ENCODE results near the gene SFI1.
"Not testable (repeated sequence)": the region's sequence is repeated elsewhere in the genome, so short reads cannot be mapped to it uniquely, and the experiment has no call there.

Gene SFI1

GRCh38 chr22:31544481-31545480 lies 48.4 kb downstream of the SFI1 start:
- H3K4me3 ChIP-seq (ENCODE audit: low read length, poor library complexity, severe bottlenecking), result no peak overlapping the region
- H3K9me3 ChIP-seq (ENCODE audit: insufficient read depth, low read depth, low read length), result no peaks in the 10 kb centered on the region
- H3K9ac ChIP-seq (ENCODE audit: low read depth, low read length, poor library complexity, severe bottlenecking), result no peak overlapping the region
- no peaks in the 10 kb centered on the region for H4K20me1 ChIP-seq (ENCODE audit: insufficient read depth, low read length, poor library complexity, severe bottlenecking)
- H3K9me2 ChIP-seq (replicated peaks; ENCODE audit: low read depth, low read length), result no peaks in the 10 kb centered on the region
- no peak overlapping the region for H2AFZ ChIP-seq (ENCODE audit: low read length)
- H3F3A ChIP-seq (ENCODE audit: low read depth), result no peaks in the 10 kb centered on the region
- H3K4me1 ChIP-seq (ENCODE audit: insufficient read depth, low read length, poor library complexity, severe bottlenecking), result no peaks in the 10 kb centered on the region
- H3K4me2 ChIP-seq (ENCODE audit: low read depth, low read length, poor library complexity, severe bottlenecking), result no peak overlapping the region
- H3K79me2 ChIP-seq (ENCODE audit: insufficient read depth, low read length), result no peaks in the 10 kb centered on the region
- no peaks in the 10 kb centered on the region for H3K27me3 ChIP-seq (ENCODE audit: insufficient read depth, low read length, poor library complexity, severe bottlenecking)
- peaks cover 7% of the 10 kb centered on the region; the same call in 1 of the 2 replicates for H3K36me3 ChIP-seq (ENCODE audit: insufficient read depth, low read length)
- TF ChIP-seq EZH2phosphoT487 (IDR thresholded peaks at IDR 0.05; ENCODE audit: borderline replicate concordance), result no peak
- TF ChIP-seq, protein P1, sequence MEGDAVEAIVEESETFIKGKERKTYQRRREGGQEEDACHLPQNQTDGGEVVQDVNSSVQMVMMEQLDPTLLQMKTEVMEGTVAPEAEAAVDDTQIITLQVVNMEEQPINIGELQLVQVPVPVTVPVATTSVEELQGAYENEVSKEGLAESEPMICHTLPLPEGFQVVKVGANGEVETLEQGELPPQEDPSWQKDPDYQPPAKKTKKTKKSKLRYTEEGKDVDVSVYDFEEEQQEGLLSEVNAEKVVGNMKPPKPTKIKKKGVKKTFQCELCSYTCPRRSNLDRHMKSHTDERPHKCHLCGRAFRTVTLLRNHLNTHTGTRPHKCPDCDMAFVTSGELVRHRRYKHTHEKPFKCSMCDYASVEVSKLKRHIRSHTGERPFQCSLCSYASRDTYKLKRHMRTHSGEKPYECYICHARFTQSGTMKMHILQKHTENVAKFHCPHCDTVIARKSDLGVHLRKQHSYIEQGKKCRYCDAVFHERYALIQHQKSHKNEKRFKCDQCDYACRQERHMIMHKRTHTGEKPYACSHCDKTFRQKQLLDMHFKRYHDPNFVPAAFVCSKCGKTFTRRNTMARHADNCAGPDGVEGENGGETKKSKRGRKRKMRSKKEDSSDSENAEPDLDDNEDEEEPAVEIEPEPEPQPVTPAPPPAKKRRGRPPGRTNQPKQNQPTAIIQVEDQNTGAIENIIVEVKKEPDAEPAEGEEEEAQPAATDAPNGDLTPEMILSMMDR (conservative IDR thresholded peaks at IDR 0.05; ENCODE audit: low read length), result no peak

DNA sequence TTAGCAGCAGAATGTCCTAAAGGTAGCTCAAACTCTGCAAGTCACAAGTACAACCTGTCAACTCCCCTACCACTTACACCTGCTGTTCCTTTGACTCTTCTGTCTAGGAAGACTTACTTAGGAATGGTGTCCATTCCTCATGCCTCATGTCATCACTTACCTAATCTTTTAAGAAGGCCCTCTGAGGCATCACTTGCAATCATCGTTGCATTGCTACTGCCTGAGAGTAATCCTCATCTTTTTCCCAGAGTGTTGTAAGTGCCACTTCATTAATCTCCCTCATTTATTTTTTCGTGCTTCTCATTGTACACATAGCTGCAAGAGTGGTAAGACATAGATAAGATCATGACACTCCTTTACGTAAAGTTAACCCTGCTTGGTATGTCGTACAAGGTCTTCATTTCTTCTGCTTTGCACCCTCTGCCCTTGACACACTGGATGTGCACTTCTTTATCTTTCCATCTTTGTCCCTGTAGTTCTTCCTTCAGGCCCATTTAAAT lies 54.6 kb downstream of the SFI1 start:
- no peaks in the 10 kb centered on the region for H3K79me2 ChIP-seq (ENCODE audit: insufficient read depth, low read length)
- peaks cover 39% of the 10 kb centered on the region; the same call in 1 of the 2 replicates for H3K36me3 ChIP-seq (ENCODE audit: insufficient read depth, low read length)
- H3K4me3 ChIP-seq (ENCODE audit: low read length, poor library complexity, severe bottlenecking), result no peak overlapping the region
- H3K9me2 ChIP-seq (replicated peaks; ENCODE audit: low read depth, low read length), result no peaks in the 10 kb centered on the region
- H2AFZ ChIP-seq (ENCODE audit: low read length), result no peak overlapping the region
- no peak overlapping the region for H3K4me2 ChIP-seq (ENCODE audit: low read depth, low read length, poor library complexity, severe bottlenecking)
- no peaks in the 10 kb centered on the region for H3K27me3 ChIP-seq (ENCODE audit: insufficient read depth, low read length, poor library complexity, severe bottlenecking)
- H3K9ac ChIP-seq (ENCODE audit: low read depth, low read length, poor library complexity, severe bottlenecking), result no peak overlapping the region
- H4K20me1 ChIP-seq (ENCODE audit: insufficient read depth, low read length, poor library complexity, severe bottlenecking), result no peaks in the 10 kb centered on the region
- H3K9me3 ChIP-seq (ENCODE audit: insufficient read depth, low read depth, low read length), result no peaks in the 10 kb centered on the region
- H3F3A ChIP-seq (ENCODE audit: low read depth), result no peaks in the 10 kb centered on the region
- no peak for TF ChIP-seq EZH2phosphoT487 (IDR thresholded peaks at IDR 0.05; ENCODE audit: borderline replicate concordance)
- TF ChIP-seq, protein P1 (conservative IDR thresholded peaks at IDR 0.05; ENCODE audit: low read length), result no peak
- H3K4me1 ChIP-seq (ENCODE audit: insufficient read depth, low read length, poor library complexity, severe bottlenecking), result peaks cover 12% of the 10 kb centered on the region

DNA sequence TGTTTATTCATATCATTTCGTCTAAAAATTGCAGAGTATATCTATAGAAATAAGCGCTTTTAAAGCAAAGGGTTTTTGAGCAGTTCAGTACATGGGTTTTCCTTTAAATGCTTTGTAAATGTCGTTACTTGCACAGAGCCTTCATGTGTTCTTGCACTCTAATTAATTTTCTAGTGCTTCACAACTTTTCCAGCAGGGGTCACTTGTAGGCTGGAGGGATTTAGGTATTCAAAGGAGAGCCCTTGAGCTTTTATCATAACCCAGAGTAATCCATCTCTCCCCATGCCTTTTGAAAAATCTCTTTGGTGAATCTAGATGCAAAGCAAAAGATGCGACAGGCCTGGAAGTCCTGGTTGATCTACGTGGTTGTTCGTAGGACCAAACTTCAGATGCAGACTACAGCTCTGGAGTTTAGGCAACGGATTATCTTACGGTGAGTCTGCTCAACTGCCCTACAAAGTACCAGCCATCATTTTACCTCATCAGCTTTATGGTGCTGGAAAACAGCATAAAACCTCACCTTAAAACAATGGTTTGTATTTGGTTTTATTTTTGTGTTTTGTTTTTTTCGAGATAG lies 60.4 kb downstream of the SFI1 start:
- Histone ChIP-seq H3K27me3 (ENCODE audit: insufficient read depth, low read length, poor library complexity, severe bottlenecking) (no peaks in the 10 kb centered on the region), H3K9me3 (ENCODE audit: insufficient read depth, low read depth, low read length) (no peaks in the 10 kb centered on the region), H3K4me1 (ENCODE audit: insufficient read depth, low read length, poor library complexity, severe bottlenecking) (peaks cover 12% of the 10 kb centered on the region), H3F3A (ENCODE audit: low read depth) (no peaks in the 10 kb centered on the region), H2AFZ (ENCODE audit: low read length) (no peak overlapping the region), H3K4me3 (ENCODE audit: low read length, poor library complexity, severe bottlenecking) (no peak overlapping the region), H3K36me3 (ENCODE audit: insufficient read depth, low read length) (peaks cover 25% of the 10 kb centered on the region; the same call in 1 of the 2 replicates), H4K20me1 (ENCODE audit: insufficient read depth, low read length, poor library complexity, severe bottlenecking) (no peaks in the 10 kb centered on the region), H3K4me2 (ENCODE audit: low read depth, low read length, poor library complexity, severe bottlenecking) (no peak overlapping the region), H3K9me2 (replicated peaks; ENCODE audit: low read depth, low read length) (no peaks in the 10 kb centered on the region), H3K9ac (ENCODE audit: low read depth, low read length, poor library complexity, severe bottlenecking) (no peak overlapping the region), H3K79me2 (ENCODE audit: insufficient read depth, low read length) (no peaks in the 10 kb centered on the region)
- TF ChIP-seq, protein P1 (conservative IDR thresholded peaks at IDR 0.05; ENCODE audit: low read length), result peak; percentile 69
- no peak for TF ChIP-seq EZH2phosphoT487 (IDR thresholded peaks at IDR 0.05; ENCODE audit: borderline replicate concordance)

DNA sequence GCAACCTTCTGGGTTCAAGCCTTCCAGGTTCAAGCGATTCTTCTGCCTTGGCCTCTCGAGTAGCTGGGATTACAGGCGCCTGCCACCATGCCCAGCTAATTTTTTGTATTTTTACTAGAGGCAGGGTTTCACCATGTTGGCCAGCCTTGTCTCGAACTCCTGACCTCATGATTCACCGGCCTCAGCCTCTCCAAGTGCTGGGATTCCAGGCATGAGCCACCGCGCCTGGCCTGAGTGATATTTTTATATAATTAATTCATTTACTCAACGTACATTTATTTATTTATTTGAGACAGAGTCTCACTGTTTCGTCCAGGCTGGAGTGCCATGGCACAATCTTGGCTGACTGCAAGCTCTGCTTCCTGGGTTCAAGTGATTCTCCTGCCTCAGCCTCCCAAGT lies 62.2 kb downstream of the SFI1 start:
- not testable (repeated sequence) for H3K4me2 ChIP-seq (ENCODE audit: low read depth, low read length, poor library complexity, severe bottlenecking); H4K20me1 ChIP-seq (ENCODE audit: insufficient read depth, low read length, poor library complexity, severe bottlenecking); H3K4me3 ChIP-seq (ENCODE audit: low read length, poor library complexity, severe bottlenecking); H3F3A ChIP-seq (ENCODE audit: low read depth); H3K9me2 ChIP-seq (replicated peaks; ENCODE audit: low read depth, low read length); H2AFZ ChIP-seq (ENCODE audit: low read length); H3K9ac ChIP-seq (ENCODE audit: low read depth, low read length, poor library complexity, severe bottlenecking); H3K4me1 ChIP-seq (ENCODE audit: insufficient read depth, low read length, poor library complexity, severe bottlenecking); H3K79me2 ChIP-seq (ENCODE audit: insufficient read depth, low read length); H3K27me3 ChIP-seq (ENCODE audit: insufficient read depth, low read length, poor library complexity, severe bottlenecking); H3K9me3 ChIP-seq (ENCODE audit: insufficient read depth, low read depth, low read length)
- H3K36me3 ChIP-seq (ENCODE audit: insufficient read depth, low read length), result peaks cover 25% of the 10 kb centered on the region; the same call in 1 of the 2 replicates

All from Loucy (cell line).